Stromal cell of bone marrow (primary cell): Measurements from ENCODE around the gene IL2RG.

Source experiments
- DNase-seq: peaks from one replicate; pipeline ENCODE4 v3.0.0-alpha.2; 2012; ENCODE audit warnings: low read depth

Gene IL2RG

DNA sequence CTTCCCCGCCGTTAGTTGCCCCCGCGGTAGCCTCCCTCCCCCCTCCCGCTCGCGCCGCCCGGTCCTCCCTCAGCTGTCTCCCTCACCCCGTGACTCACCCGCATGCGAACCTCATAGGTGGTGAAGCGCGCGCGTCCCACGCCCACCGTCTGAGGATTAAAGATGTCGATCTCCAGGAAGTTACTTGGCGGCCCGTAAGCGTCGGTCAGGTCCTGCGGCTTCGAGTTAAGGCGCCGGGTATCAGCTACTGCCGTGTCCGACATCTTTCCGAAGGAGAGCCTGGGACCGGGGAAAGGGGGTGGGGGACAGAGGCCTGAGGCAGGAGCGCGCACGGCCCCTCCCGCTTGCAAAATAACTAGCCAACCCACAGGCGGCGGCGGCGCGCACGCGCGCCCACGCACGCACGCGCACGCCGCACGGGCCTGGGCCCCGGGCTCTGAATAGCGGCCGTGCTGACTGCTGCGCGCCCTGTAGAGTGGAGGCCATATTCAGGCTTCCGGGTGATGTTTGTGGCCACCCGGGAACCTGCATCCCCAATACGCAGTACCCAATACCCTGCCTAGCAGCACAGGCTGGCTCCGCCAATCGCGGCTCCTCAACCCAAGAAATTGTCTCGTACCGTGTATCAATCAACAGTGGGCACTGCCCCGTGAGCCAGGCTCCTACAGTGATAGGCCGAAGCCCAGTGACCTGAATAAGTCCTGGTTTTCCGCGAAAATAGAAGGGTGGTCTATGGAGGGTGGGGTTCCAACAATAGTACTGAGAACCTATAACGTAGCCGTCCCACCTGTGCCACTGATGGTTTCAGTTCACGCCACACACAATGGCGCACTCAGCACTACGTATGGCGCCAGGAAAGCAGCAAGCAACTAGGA is 43.1 kb downstream of the IL2RG start, which contains the start of gene SNX12:
Gene SNX12 (minus strand): TSS at position 291 of the 875 bp plus-strand sequence. CDS start 28 bp downstream, at position 263.
- DNase-seq: peak; percentile 90

DNA sequence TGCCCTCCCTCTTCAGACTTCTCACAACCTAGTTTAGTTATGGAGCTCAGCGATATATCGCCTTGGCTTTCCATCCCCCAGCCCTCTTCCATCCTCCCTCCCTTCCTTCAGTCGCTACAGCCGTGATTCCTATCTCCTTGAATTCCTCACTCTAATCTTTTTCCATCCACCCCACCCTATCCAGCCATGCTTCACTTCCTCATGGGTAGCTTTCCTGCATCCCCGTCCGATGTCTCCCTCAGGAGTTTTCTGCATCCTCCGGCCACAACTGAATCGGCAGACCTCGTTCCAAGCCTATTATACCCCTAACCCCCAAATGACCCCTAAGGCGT is 43.7 kb downstream of the IL2RG start:
- no peak for DNase-seq

DNA sequence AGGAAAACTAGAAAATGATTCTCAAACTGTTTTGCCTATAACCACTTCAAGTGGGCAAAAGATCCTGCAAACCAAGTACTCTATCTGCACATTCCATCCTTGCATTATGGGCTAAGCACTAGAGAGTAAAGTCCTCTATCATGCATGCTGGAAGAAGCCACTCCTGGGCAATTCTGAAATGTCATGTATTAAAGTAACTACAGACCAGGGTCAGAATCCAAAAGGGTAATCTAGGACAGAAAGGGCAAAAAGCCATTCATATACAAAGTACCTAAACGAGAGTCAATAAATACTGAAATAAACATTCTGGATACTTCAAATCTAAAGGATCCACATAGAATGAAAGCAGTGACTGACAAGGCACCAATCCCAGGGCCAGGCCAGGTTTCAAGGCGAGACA is 44.3 kb downstream of the IL2RG start:
- no peak for DNase-seq

- DNase-seq: no peak
Measured at GRCh38 chrX:71060127-71060526, 51.2 kb downstream of the IL2RG start.

DNA sequence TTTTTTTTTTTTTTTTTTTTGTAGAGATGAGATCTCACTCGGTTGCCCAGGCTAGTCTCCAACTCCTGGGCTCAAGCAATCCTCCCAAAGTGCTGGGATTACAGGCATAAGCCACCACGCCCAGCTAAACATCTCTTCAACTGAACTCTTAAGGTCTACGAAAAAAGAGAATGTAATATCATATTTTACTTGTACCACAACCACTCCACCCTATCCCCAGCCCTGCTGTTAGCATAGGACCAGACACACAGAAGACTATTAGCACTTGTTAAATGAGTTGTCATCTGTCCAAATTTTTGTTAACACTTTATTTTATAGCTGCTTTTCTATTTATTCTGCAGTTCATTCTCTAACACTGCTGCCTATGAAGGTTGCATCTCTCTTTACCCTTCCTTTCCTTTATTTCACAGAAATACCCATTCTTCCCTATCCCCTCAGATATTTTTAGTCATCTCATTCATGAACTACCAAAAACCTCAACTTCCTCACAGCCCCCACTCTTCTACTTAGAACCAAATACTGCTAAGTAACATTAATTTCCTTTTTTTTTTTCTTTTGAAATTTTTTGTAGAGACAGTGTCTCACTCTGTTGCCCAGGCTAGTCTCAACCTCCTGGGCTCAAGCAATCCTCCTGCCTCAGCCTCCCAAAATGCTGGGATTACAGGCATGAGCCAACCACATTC is 53.4 kb downstream of the IL2RG start:
- no peak for DNase-seq
